Keratinocyte (primary cell): ENCODE measurements around the gene MIOX. TPM values are rescaled to one million over a fixed set of nuclear protein-coding genes. Genes with fewer than 3 reads are reported as not detected.

Experiments used
- DNase-seq: peaks from one replicate; pipeline ENCODE4 v3.0.0-alpha.2; 2011; ENCODE audit warnings: low read depth, missing footprints, low spot score
- FAIRE-seq: peaks from 2 replicates; lab custom pipeline; 2011; peaks lifted over from hg19 to GRCh38; lab: Jason Lieb, UNC
- H2AFZ ChIP-seq: 2 replicates; pipeline ENCODE4 v1.6.0; 2012; ENCODE audit warnings: low read length, control low read depth, inconsistent platforms; ENCODE audit not compliant: control insufficient read depth
- H3K27ac ChIP-seq: 2 replicates; pipeline ENCODE4 v1.5.1; 2011; ENCODE audit warnings: low read length; ENCODE audit not compliant: control insufficient read depth, insufficient read depth
- H3K27me3 ChIP-seq: 3 replicates; pipeline ENCODE4 v1.6.0; 2011; ENCODE audit warnings: low read length; ENCODE audit not compliant: control insufficient read depth, insufficient read depth; ENCODE audit errors: extremely low read depth
- H3K36me3 ChIP-seq, 2 experiments: 2 replicates in 1 of 2; 3 replicates in 1 of 2; pipeline ENCODE4 v1.5.1; 2011; ENCODE audit warnings: low read length in 2 of 2, mild to moderate bottlenecking in 1 of 2; ENCODE audit not compliant: control insufficient read depth in 2 of 2, insufficient read depth in 2 of 2; ENCODE audit errors: extremely low read depth in 1 of 2
- H3K4me1 ChIP-seq: 3 replicates; pipeline ENCODE4 v1.5.1; 2011; ENCODE audit warnings: low read length; ENCODE audit not compliant: control insufficient read depth, insufficient read depth; ENCODE audit errors: extremely low read depth
- H3K4me2 ChIP-seq: 3 replicates; pipeline ENCODE4 v1.6.0; 2011; ENCODE audit warnings: low read depth, low read length; ENCODE audit not compliant: control insufficient read depth, insufficient read depth; ENCODE audit errors: extremely low read depth
- H3K4me3 ChIP-seq, 3 experiments: fragments of 200-600 bp in 1 of 3; sonication (generic) in 1 of 3; 2 replicates in 2 of 3; 3 replicates in 1 of 3; pipeline ENCODE4 v1.5.1; 2011 to 2016; ENCODE audit warnings: low read length in 3 of 3, mild to moderate bottlenecking in 3 of 3, control low read depth in 2 of 3, inconsistent platforms in 1 of 3, low read depth in 1 of 3, mixed read lengths in 1 of 3, mixed run types in 1 of 3, moderate library complexity in 1 of 3; ENCODE audit not compliant: control insufficient read depth in 2 of 3, insufficient read depth in 2 of 3; ENCODE audit errors: extremely low read depth in 1 of 3
- H3K79me2 ChIP-seq: 2 replicates; pipeline ENCODE4 v1.6.0; 2012; ENCODE audit warnings: low read length; ENCODE audit not compliant: control insufficient read depth, insufficient read depth
- H3K9ac ChIP-seq: 3 replicates; pipeline ENCODE4 v1.6.0; 2011; ENCODE audit warnings: low read length; ENCODE audit not compliant: control insufficient read depth, insufficient read depth; ENCODE audit errors: extremely low read depth
- H3K9me1 ChIP-seq: 3 replicates; pipeline ENCODE4 v1.6.0; 2011; ENCODE audit warnings: low read length; ENCODE audit not compliant: control insufficient read depth, insufficient read depth; ENCODE audit errors: extremely low read depth
- H3K9me3 ChIP-seq: 2 replicates; pipeline ENCODE4 v1.5.1; 2012; ENCODE audit warnings: low read depth, low read length; ENCODE audit not compliant: control insufficient read depth
- H4K20me1 ChIP-seq: 3 replicates; pipeline ENCODE4 v1.6.0; 2011; ENCODE audit warnings: low read length; ENCODE audit not compliant: control insufficient read depth, insufficient read depth; ENCODE audit errors: extremely low read depth
- CTCF ChIP-seq, 3 experiments: IDR thresholded peaks in 1 of 3; conservative IDR thresholded peaks in 1 of 3; optimal IDR thresholded peaks in 1 of 3; 2 replicates in 2 of 3; 3 replicates in 1 of 3; pipeline versions ENCODE3 to v1.5.1; 2011; ENCODE audit warnings: low read length in 3 of 3, mild to moderate bottlenecking in 3 of 3, moderate library complexity in 2 of 3, control low read depth in 1 of 3, inconsistent platforms in 1 of 3; ENCODE audit not compliant: insufficient read depth in 2 of 3; ENCODE audit errors: extremely low read depth in 1 of 3
- EZH2 ChIP-seq: IDR thresholded peaks from one replicate; pipeline ENCODE4 v1.6.1; 2012; ENCODE audit warnings: inconsistent platforms, mild to moderate bottlenecking, low read length, moderate library complexity
- dilution Hi-C: fragments of 300-500 bp; cut with MboI; formaldehyde crosslinking; loops from one replicate; pipeline ENCODE4 v1.7.0; 2020; ENCODE audit warnings: low sequenced_read_pairs; ENCODE audit not compliant: extremely low pct_ligation_motif_present
- polyA plus RNA-seq, 5 experiments: library from polyadenylated mRNA; depleted of rRNA in 3 of 5; stranded (reverse) in 3 of 5; stranded (forward) in 1 of 5; unstranded in 1 of 5; fragments of >200 nt; gene quantifications; 1 replicate in 1 of 5; 2 replicates in 3 of 5; 3 replicates in 1 of 5; pipeline versions ENCODE4 v1.2.1 to v1.2.3, GENCODE V29; 2011 to 2012; ENCODE audit warnings: missing spikeins in 2 of 5, low read depth in 1 of 5, low replicate concordance in 1 of 5

The MIOX gene
- polyA plus RNA-seq, 1 donor (not counting 4 experiments of a cell fraction or from before 2014, with no cell fraction given): not detected

GRCh38 chr22:50483106-50483505, 3.6 kb upstream of the MIOX start:
- no peak overlapping the region for H2AFZ ChIP-seq
- H3K9me1 ChIP-seq: no peaks in the 10 kb centered on the region
- H3K4me1 ChIP-seq: no peaks in the 10 kb centered on the region
- H4K20me1 ChIP-seq: peaks cover 3% of the 10 kb centered on the region
- H3K27me3 ChIP-seq: peaks cover 33% of the 10 kb centered on the region
- H3K9ac ChIP-seq: no peak overlapping the region
- no peak for FAIRE-seq
- H3K36me3 ChIP-seq: no peaks in the 10 kb centered on the region
- no peak overlapping the region for H3K4me3 ChIP-seq
- dilution Hi-C loops: no loop called here
- H3K27ac ChIP-seq: no peak overlapping the region
- H3K9me3 ChIP-seq: no peaks in the 10 kb centered on the region
- no peak overlapping the region for H3K4me2 ChIP-seq
- DNase-seq: no peak
- TF ChIP-seq EZH2 (no peak), CTCF (optimal IDR thresholded peaks at IDR 0.05 in 1 of 3, IDR thresholded peaks at IDR 0.05 in 1 of 3, conservative IDR thresholded peaks at IDR 0.05 in 1 of 3; ENCODE audit: extremely low read depth in 1 of 3, insufficient read depth in 2 of 3, low read length in 3 of 3) (no peak)
- no peaks in the 10 kb centered on the region for H3K79me2 ChIP-seq

GRCh38 chr22:50483556-50483955, 3.1 kb upstream of the MIOX start:
- Histone ChIP-seq H3K36me3 (no peaks in the 10 kb centered on the region), H3K9me1 (no peaks in the 10 kb centered on the region), H3K4me3 (no peak overlapping the region), H2AFZ (no peak overlapping the region), H3K79me2 (no peaks in the 10 kb centered on the region), H3K9ac (no peak overlapping the region), H4K20me1 (peaks cover 3% of the 10 kb centered on the region), H3K27me3 (peaks cover 33% of the 10 kb centered on the region), H3K27ac (no peak overlapping the region), H3K4me2 (no peak overlapping the region), H3K9me3 (no peaks in the 10 kb centered on the region), H3K4me1 (no peaks in the 10 kb centered on the region)
- dilution Hi-C loops: no loop called here
- TF ChIP-seq CTCF (optimal IDR thresholded peaks at IDR 0.05 in 1 of 3, IDR thresholded peaks at IDR 0.05 in 1 of 3, conservative IDR thresholded peaks at IDR 0.05 in 1 of 3; ENCODE audit: extremely low read depth in 1 of 3, insufficient read depth in 2 of 3, low read length in 3 of 3): no peak
- FAIRE-seq (no peak), DNase-seq (no peak)
